A549 (cell line): ENCODE results near the gene MPDU1. TPM values are rescaled to one million over a fixed set of nuclear protein-coding genes. Genes with fewer than 3 reads are reported as not detected.
A peak's percentile ranks its signal among the peaks of the same experiment; 100 is the strongest.

Experiments used
- ATAC-seq, 2 experiments: fragments of 200-7000 bp in 1 of 2; fragments of >200 bp in 1 of 2; cut with Nextera tagmentation in 1 of 2; cut with Tn5 transposase in 1 of 2; 3 replicates each; pipeline versions ENCODE4 v1.8.0 to v1.9.1; 2018 to 2020; ENCODE audit warnings: mild to moderate bottlenecking in 1 of 2, moderate library complexity in 1 of 2
- CTCF ChIA-PET: fragments of 300-600 bp; sonication (Branson Sonifier 250); formaldehyde crosslinking; extraction: SDS; loops from one replicate; lab custom pipeline; 2021; ENCODE audit warnings: antibody characterized with exemption, inconsistent platforms; lab: Yijun Ruan, JAX
- POLR2A ChIA-PET: fragments of 350-600 bp; formaldehyde crosslinking; extraction: SDS; loops from one replicate; lab custom pipeline; 2021; ENCODE audit warnings: antibody characterized with exemption, inconsistent platforms; lab: Yijun Ruan, JAX
- DNase-seq, 2 experiments: peaks; one replicate each; pipeline versions ENCODE4 v3.0.0 to v3.0.0-alpha.2; 2011 to 2016; ENCODE audit warnings: low read depth in 1 of 2, low spot score in 1 of 2
- FAIRE-seq: peaks from 2 replicates; lab custom pipeline; 2011; peaks lifted over from hg19 to GRCh38; lab: Jason Lieb, UNC
- H3K27ac ChIP-seq, 2 experiments: fragments of >200 bp; sonication (Bioruptor Twin); formaldehyde crosslinking; 3 replicates each; pipeline ENCODE4 v1.5.1; 2016 to 2017
- H3K4me1 ChIP-seq: fragments of >200 bp; sonication (Bioruptor Twin); formaldehyde crosslinking; 3 replicates; pipeline ENCODE4 v1.6.1; 2016
- H3K4me2 ChIP-seq: fragments of >200 bp; sonication (Bioruptor Twin); formaldehyde crosslinking; 3 replicates; pipeline ENCODE4 v1.6.1; 2016
- H3K4me3 ChIP-seq: fragments of >200 bp; sonication (Bioruptor Twin); formaldehyde crosslinking; 3 replicates; pipeline ENCODE4 v1.5.1; 2016
- H3K9me3 ChIP-seq: fragments of >200 bp; sonication (Bioruptor Twin); formaldehyde crosslinking; 3 replicates; pipeline ENCODE4 v1.6.1; 2016
- BCL3 ChIP-seq: fragments of >200 bp; sonication (Bioruptor Twin); formaldehyde crosslinking; IDR thresholded peaks from 3 replicates; pipeline ENCODE4 v1.6.1; 2016
- BHLHE40 ChIP-seq: IDR thresholded peaks from 2 replicates; pipeline ENCODE4 v1.6.1; 2012; ENCODE audit warnings: low read depth, low read length, inconsistent platforms
- CBX2 ChIP-seq: fragments of 200-600 bp; sonication (generic); IDR thresholded peaks from 2 replicates; pipeline ENCODE4 v1.6.1; 2016; ENCODE audit warnings: low read depth, mild to moderate bottlenecking, borderline replicate concordance
- CEBPB ChIP-seq, 2 experiments: fragments of >200 bp in 1 of 2; sonication (Bioruptor Twin) in 1 of 2; formaldehyde crosslinking in 1 of 2; IDR thresholded peaks; 2 replicates each; pipeline ENCODE4 v1.6.1; 2012 to 2016
- CHD2 ChIP-seq: fragments of 150-350 bp; IDR thresholded peaks from 2 replicates; pipeline ENCODE4 v1.6.1; 2014; ENCODE audit warnings: low read length; ENCODE audit not compliant: partially characterized antibody
- EHF ChIP-seq: fragments of 250-450 bp; sonication (Bioruptor Pico); IDR thresholded peaks from 2 replicates; pipeline ENCODE4 v1.5.0; 2020; ENCODE audit warnings: mild to moderate bottlenecking
- FOSL2 ChIP-seq, 2 experiments: fragments of 450-650 bp in 1 of 2; fragments of >200 bp in 1 of 2; sonication (Bioruptor Twin) in 1 of 2; formaldehyde crosslinking; IDR thresholded peaks; 2 replicates each; pipeline versions ENCODE4 v1.5.0 to v1.6.1; 2016 to 2020; ENCODE audit warnings: mild to moderate bottlenecking in 1 of 2, moderate library complexity in 1 of 2
- HDAC2 ChIP-seq: fragments of 200-600 bp; sonication (generic); IDR thresholded peaks from 2 replicates; pipeline ENCODE4 v1.6.1; 2016
- HOXA7 ChIP-seq: fragments of 250-450 bp; sonication (Bioruptor Pico); IDR thresholded peaks from 2 replicates; pipeline ENCODE4 v1.5.0; 2020; ENCODE audit warnings: mild to moderate bottlenecking, moderate library complexity
- HOXB5 ChIP-seq: fragments of 250-450 bp; sonication (Bioruptor Pico); IDR thresholded peaks from 2 replicates; pipeline ENCODE4 v1.5.0; 2020; ENCODE audit warnings: mild to moderate bottlenecking, moderate library complexity
- JUNB ChIP-seq: fragments of >200 bp; sonication (Bioruptor Twin); formaldehyde crosslinking; IDR thresholded peaks from 2 replicates; pipeline ENCODE4 v1.6.1; 2016
- KDM5A ChIP-seq: fragments of 200-600 bp; sonication (generic); IDR thresholded peaks from 2 replicates; pipeline ENCODE4 v1.6.1; 2016; ENCODE audit warnings: antibody characterized with exemption, mild to moderate bottlenecking
- MAFK ChIP-seq: fragments of 450-650 bp; IDR thresholded peaks from 2 replicates; pipeline ENCODE4 v1.6.1; 2014; ENCODE audit not compliant: partially characterized antibody
- NR3C1 ChIP-seq: fragments of >200 bp; sonication (Bioruptor Twin); formaldehyde crosslinking; IDR thresholded peaks from 3 replicates; pipeline ENCODE4 v1.6.1; 2017
- PBX3 ChIP-seq: IDR thresholded peaks from 2 replicates; pipeline ENCODE4 v1.6.1; 2012
- PHF8 ChIP-seq: fragments of 200-600 bp; sonication (generic); IDR thresholded peaks from 2 replicates; pipeline ENCODE4 v1.6.1; 2016; ENCODE audit warnings: low read depth, mild to moderate bottlenecking, antibody characterized with exemption, moderate library complexity, borderline replicate concordance
- RARB ChIP-seq: fragments of 250-450 bp; sonication (Bioruptor Pico); IDR thresholded peaks from 2 replicates; pipeline ENCODE4 v1.8.0; 2021; ENCODE audit warnings: mild to moderate bottlenecking, moderate library complexity
- REST ChIP-seq: fragments of 200-600 bp; sonication (generic); IDR thresholded peaks from 2 replicates; pipeline ENCODE4 v1.6.1; 2016; ENCODE audit warnings: antibody characterized with exemption, mild to moderate bottlenecking, moderate library complexity
- RFX5 ChIP-seq: fragments of 450-650 bp; IDR thresholded peaks from 2 replicates; pipeline ENCODE4 v1.7.1; 2014; ENCODE audit warnings: antibody characterized with exemption, mild to moderate bottlenecking, moderate library complexity
- RNF2 ChIP-seq: fragments of 200-600 bp; sonication (generic); IDR thresholded peaks from 2 replicates; pipeline ENCODE4 v1.6.1; 2016; ENCODE audit warnings: low read depth, mild to moderate bottlenecking, antibody characterized with exemption, moderate library complexity, borderline replicate concordance
- TP53 ChIP-seq: fragments of 250-450 bp; sonication (Bioruptor Pico); IDR thresholded peaks from 2 replicates; pipeline ENCODE4 v1.5.0; 2021; ENCODE audit warnings: mild to moderate bottlenecking, moderate library complexity
- WGBS: methylation state at CpG from one replicate; pipeline ENCODE4 v1.1.6; 2017; ENCODE audit errors: missing lambda C conversion rate; 5-methylcytosine and 5-hydroxymethylcytosine counted together
- polyA plus RNA-seq, 4 experiments: library from polyadenylated mRNA; depleted of rRNA in 3 of 4; stranded (reverse); fragments of >200 nt; fragmentation: RNase III in 1 of 4; extraction: RNeasy Plus Mini Kit Qiagen cat#74134 plus additional on column Dnase treatment in 1 of 4; gene quantifications; 2 replicates in 3 of 4; 3 replicates in 1 of 4; pipeline ENCODE4 v1.2.3, GENCODE V29; 2011 to 2017
- TF ChIP-seq, protein P1 (sequence below): fragments of >200 bp; sonication (Bioruptor Twin); formaldehyde crosslinking; IDR thresholded peaks from 2 replicates; pipeline ENCODE4 v1.6.1; 2016
- TF ChIP-seq, protein P2 (sequence below): IDR thresholded peaks from 2 replicates; pipeline ENCODE4 v1.6.1; 2012
- TF ChIP-seq, protein P3 (sequence below): fragments of >200 bp; sonication (Bioruptor Twin); formaldehyde crosslinking; IDR thresholded peaks from 3 replicates; pipeline ENCODE4 v1.5.1; 2016

MPDU1 gene
- polyA plus RNA-seq, 2 of the 4 experiments (the other 2 are of a cell fraction), result 134 to 148 TPM

DNA sequence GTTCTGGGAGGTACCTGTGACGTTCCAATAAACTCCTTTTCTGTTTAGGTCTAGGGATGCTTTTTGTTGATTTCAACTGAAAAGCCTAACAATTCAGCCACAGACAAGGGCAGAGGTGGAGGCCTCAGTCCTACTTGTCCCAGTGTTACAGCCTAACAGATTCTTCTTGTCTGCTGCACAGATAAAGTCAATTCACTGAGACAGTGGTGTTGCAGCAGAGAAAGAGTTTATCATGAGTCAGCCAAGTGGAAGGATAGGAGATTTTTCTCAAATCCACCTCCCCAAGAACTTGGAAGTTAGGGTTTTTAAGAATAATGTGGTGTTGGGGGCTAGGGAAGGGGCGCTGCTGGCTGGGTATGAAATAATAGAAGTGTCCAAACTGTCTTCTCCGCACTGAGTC, 45.6 kb upstream of the MPDU1 start:
- Histone ChIP-seq H3K4me2 (no peak overlapping the region), H3K4me3 (no peak overlapping the region), H3K4me1 (no peaks in the 10 kb centered on the region), H3K27ac (no peak overlapping the region), H3K9me3 (peaks cover 20% of the 10 kb centered on the region)
- no peak for DNase-seq
- POLR2A ChIA-PET, result interaction anchor here (0.6 kb wide), 1 partner anchor 10 kb away, joined by 9 read pairs; no protein-coding TSS in a partner anchor
- no peak for FAIRE-seq
- CTCF ChIA-PET, result interaction anchor here (0.7 to 16.8 kb wide), 4 partner anchors 9 to 24 kb away, joined by 4 to 190 read pairs (median 10); partner anchors contain the start of genes SENP3 and TNFSF13
- WGBS, result 38% methylated on average over 3 of the region's 3 CpGs
- ATAC-seq, result no peak
- no peak for TF ChIP-seq FOSL2 (IDR thresholded peaks at IDR 0.05)
- peak; percentile 34; the same call in 1 of the 2 replicates for TF ChIP-seq FOSL2 (CRISPR knock-in tag; IDR thresholded peaks at IDR 0.05)
- TF ChIP-seq KDM5A, result peak; percentile 27; the same call in 1 of the 2 replicates
- no peak for TF ChIP-seq NR3C1

DNA sequence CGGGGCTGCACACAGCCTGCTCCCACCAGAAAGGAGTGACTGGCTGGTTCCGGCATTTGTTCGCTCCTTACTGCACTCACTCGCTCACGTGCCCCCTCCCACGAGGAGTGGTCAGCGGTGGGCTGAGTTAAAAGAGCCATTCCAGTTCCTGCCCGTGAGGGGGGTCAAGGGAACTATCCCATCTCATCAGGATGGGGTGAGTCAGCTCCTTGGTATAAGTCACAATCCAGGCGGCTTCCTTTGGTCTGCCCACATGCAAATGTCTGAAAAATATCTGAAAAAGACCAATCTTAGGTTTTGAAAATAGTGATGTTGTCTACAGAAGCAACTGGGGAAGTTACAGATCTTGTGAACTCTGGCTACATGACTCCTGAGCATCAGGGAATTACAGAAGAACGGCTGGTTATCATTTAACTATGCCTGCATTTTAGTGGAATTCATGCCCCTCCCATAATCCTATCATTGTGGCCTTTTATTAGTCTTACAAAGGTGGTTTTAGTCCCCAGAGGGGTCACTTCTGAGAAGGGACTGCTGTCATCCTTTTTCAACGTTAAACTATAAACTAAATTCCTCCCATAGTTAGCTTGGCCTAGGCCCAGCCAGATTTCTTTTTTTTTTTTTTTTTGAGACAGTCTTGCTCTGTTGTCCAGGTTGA, 44.6 kb upstream of the MPDU1 start:
- Histone ChIP-seq H3K4me3 (no peak overlapping the region), H3K4me2 (no peak overlapping the region), H3K4me1 (no peaks in the 10 kb centered on the region), H3K27ac (no peak overlapping the region), H3K9me3 (peaks cover 20% of the 10 kb centered on the region)
- DNase-seq, result no peak
- FAIRE-seq, result no peak
- TF ChIP-seq PHF8, result no peak
- TF ChIP-seq TP53, result no peak
- no peak for TF ChIP-seq FOSL2 (IDR thresholded peaks at IDR 0.05)
- no peak for TF ChIP-seq FOSL2 (CRISPR knock-in tag; IDR thresholded peaks at IDR 0.05)
- TF ChIP-seq EHF (CRISPR knock-in tag), result no peak
- no peak for TF ChIP-seq CEBPB (IDR thresholded peaks at IDR 0.05)
- POLR2A ChIA-PET, result no interaction called here
- WGBS, result 59% methylated on average over 11 of the region's 11 CpGs
- CTCF ChIA-PET, result interaction anchor here (0.8 to 16.8 kb wide), 6 partner anchors 8 to 102 kb away, joined by 3 to 190 read pairs (median 5); partner anchors contain the start of genes SENP3 and TNFSF13
- ATAC-seq, result no peak

GRCh38 chr17:7541074-7541621, 42.5 kb upstream of the MPDU1 start:
- H3K4me3 ChIP-seq, result no peak overlapping the region
- H3K4me2 ChIP-seq, result no peak overlapping the region
- CTCF ChIA-PET, result interaction anchor here (0.9 to 16.8 kb wide), 7 partner anchors 8 to 185 kb away, joined by 3 to 190 read pairs (median 4); partner anchors contain the start of genes SENP3, TMEM95, TNFSF12 and TNFSF13
- H3K27ac ChIP-seq, result no peak overlapping the region
- H3K4me1 ChIP-seq, result no peaks in the 10 kb centered on the region
- no peak for FAIRE-seq
- H3K9me3 ChIP-seq, result peaks cover 20% of the 10 kb centered on the region
- ATAC-seq, result no peak
- DNase-seq, result no peak
- POLR2A ChIA-PET, result no interaction called here
- 88% methylated on average over 9 of the region's 9 CpGs for whole genome bisulfite sequencing
- TF ChIP-seq HDAC2, result no peak
- no peak for TF ChIP-seq MAFK
- TF ChIP-seq PHF8, result no peak
- no peak for TF ChIP-seq JUNB
- TF ChIP-seq, protein P1, sequence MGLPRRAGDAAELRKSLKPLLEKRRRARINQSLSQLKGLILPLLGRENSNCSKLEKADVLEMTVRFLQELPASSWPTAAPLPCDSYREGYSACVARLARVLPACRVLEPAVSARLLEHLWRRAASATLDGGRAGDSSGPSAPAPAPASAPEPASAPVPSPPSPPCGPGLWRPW, result no peak
- no peak for TF ChIP-seq HOXA7 (CRISPR knock-in tag)
- TF ChIP-seq BHLHE40, result no peak
- TF ChIP-seq, protein P2, sequence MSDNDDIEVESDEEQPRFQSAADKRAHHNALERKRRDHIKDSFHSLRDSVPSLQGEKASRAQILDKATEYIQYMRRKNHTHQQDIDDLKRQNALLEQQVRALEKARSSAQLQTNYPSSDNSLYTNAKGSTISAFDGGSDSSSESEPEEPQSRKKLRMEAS, result no peak
- TF ChIP-seq RFX5, result no peak
- no peak for TF ChIP-seq RARB
- no peak for TF ChIP-seq BCL3
- no peak for TF ChIP-seq CBX2
- no peak for TF ChIP-seq REST
- TF ChIP-seq, protein P3, sequence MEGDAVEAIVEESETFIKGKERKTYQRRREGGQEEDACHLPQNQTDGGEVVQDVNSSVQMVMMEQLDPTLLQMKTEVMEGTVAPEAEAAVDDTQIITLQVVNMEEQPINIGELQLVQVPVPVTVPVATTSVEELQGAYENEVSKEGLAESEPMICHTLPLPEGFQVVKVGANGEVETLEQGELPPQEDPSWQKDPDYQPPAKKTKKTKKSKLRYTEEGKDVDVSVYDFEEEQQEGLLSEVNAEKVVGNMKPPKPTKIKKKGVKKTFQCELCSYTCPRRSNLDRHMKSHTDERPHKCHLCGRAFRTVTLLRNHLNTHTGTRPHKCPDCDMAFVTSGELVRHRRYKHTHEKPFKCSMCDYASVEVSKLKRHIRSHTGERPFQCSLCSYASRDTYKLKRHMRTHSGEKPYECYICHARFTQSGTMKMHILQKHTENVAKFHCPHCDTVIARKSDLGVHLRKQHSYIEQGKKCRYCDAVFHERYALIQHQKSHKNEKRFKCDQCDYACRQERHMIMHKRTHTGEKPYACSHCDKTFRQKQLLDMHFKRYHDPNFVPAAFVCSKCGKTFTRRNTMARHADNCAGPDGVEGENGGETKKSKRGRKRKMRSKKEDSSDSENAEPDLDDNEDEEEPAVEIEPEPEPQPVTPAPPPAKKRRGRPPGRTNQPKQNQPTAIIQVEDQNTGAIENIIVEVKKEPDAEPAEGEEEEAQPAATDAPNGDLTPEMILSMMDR, result no peak
- no peak for TF ChIP-seq PBX3
- no peak for TF ChIP-seq HOXB5
- TF ChIP-seq RNF2, result no peak
- no peak for TF ChIP-seq CHD2
